ENCODE measurements around the gene EPB41L5.

DNA sequence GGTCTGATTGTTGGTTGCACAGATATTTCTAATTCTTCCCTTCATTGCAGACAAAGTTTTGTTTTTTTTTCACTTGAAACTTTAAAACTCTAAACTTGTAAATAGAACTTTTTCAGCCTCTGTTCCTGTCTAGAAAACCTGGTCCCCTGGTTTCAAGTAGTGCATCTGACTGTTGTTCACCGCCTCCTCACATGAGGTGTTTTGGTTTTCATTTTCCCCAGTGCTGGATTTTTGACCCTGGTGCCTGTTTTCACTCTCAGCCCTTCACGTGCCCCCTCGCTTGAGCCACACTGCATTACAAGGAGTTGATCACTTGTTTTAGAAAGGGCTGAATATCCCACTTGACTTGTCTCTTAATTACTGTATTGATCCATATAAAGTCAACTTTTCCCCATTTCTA is 110.2 kb downstream of the EPB41L5 start:
- TF ChIP-seq, protein P1, sequence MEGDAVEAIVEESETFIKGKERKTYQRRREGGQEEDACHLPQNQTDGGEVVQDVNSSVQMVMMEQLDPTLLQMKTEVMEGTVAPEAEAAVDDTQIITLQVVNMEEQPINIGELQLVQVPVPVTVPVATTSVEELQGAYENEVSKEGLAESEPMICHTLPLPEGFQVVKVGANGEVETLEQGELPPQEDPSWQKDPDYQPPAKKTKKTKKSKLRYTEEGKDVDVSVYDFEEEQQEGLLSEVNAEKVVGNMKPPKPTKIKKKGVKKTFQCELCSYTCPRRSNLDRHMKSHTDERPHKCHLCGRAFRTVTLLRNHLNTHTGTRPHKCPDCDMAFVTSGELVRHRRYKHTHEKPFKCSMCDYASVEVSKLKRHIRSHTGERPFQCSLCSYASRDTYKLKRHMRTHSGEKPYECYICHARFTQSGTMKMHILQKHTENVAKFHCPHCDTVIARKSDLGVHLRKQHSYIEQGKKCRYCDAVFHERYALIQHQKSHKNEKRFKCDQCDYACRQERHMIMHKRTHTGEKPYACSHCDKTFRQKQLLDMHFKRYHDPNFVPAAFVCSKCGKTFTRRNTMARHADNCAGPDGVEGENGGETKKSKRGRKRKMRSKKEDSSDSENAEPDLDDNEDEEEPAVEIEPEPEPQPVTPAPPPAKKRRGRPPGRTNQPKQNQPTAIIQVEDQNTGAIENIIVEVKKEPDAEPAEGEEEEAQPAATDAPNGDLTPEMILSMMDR (IDR thresholded peaks at IDR 0.05), result no peak
- TF ChIP-seq EZH2phosphoT487 (IDR thresholded peaks at IDR 0.05), result no peak
